Stimulated activated CD4-positive, alpha-beta T cell treated with anti-CD3 and anti-CD28 coated beads, Interleukin-1b, Interleukin-23, amount 100 ng/mL, for 4 hours (primary cell): ENCODE results near the gene FBXW12.
"Not testable (repeated sequence)": the region's sequence is repeated elsewhere in the genome, so short reads cannot be mapped to it uniquely, and the experiment has no call there.

ENCODE experiments used
- DNase-seq, 2 donors: peaks; one replicate each; pipeline ENCODE4 v3.0.0-alpha.2; 2020; ENCODE audit warnings: low read depth in 2 of 2

FBXW12 gene

DNA sequence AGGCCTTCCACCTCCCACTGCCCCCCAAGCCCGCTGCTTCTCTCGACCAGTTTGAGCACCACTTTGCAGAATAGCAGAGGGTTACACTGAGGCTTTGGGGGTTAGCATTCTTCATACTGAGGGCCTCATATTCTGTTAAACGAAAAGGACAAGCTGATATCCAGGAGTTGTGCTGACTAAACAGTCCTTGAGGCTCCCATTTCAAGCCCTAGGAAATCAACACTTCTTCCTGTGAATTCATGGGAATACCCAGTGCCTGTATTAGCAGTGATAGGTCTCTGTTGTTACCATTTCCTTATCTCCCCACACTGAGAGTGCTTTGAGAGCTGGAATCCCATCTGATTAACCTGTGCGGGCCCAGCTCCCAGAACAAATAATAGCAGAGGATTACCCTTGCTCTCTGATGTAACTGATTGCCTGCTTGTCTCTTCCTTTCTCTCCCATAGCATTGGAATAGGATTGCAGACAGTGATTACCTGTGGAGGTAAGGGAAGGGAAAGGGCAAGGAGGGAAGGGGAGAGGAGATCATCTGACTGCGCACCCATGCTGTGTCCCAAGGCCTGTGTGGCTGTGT lies 930 bp downstream of the FBXW12 start:
- DNase-seq = no peak

DNA sequence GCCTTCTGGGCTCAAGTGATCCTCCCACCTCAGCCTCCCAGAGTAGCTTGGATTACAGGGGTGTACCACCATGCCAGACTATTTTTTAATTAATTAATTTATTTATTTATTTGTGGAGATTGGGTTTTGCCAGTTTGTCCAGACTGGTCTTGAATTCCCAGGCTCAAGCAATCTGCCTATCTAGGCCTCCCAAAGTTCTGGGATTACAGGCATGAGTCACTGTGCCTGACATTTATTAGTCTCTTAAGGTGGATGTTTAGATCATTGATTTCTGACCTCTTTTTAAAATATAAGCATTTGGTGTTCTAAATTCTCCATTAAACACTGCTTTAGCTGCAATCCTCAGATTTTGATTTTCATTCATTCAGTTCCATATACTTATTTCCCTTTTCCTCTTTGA lies 15.6 kb downstream of the FBXW12 start:
- DNase-seq = no peak

GRCh38 chr3:48388966-48389365 lies 16.9 kb downstream of the FBXW12 start:
- DNase-seq = no peak

- DNase-seq = no peak
Measured at GRCh38 chr3:48394391-48394790, 22.4 kb downstream of the FBXW12 start.

DNA sequence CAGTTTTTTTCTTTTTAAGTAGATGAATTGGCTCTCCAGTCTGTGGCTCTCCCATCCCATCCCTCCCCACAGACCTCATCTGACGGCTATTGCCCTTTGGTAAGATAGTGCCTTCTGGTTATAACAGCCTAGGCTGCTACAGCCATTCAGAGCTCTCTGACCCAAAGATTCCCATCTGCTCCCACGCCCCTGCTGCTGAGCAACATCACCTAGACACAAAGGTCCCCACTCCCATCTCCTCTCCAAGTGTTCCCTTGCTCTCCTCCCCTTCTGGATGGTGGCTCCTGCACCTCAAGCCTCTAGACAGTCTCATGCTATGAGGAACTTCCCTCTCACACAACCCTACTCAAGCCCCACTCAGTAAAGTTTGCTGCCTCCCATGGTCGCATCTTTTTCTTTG lies 23.7 kb downstream of the FBXW12 start:
- no peak for DNase-seq

GRCh38 chr3:48397767-48398681 lies 26.0 kb downstream of the FBXW12 start:
- DNase-seq = no peak

DNA sequence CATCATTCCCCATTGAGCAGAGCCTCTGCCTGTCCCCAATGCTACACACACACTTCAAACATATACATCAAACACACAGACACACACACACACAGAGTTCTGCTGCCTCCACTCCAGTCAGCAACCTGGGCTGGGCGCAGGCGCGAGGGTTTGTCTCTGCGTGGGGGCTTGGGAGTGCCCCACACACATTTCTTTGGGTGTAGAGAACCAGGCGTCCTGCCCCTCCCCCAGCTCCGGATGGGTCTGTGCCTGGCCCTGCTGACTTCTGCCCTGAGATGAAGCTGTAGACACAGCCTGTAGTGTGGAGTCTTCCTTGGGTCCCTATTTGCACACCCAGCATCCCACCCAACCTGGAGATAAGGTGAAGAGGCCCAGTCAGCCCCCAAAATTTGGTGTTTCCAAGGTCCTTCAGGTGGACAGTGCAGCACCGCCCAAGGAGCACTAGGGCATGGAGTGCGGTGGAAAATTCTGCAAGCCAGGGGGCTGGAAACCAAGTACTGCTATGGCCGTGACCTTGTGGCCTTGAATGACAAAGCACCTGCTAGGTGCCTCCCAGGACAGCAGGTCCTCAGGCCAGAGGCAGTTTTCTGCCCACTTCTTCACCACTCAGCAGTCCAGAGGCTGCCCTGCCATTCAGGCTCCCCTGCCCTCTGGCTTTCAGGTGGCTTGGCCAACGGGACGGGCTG lies 26.8 kb downstream of the FBXW12 start:
- no peak for DNase-seq

DNA sequence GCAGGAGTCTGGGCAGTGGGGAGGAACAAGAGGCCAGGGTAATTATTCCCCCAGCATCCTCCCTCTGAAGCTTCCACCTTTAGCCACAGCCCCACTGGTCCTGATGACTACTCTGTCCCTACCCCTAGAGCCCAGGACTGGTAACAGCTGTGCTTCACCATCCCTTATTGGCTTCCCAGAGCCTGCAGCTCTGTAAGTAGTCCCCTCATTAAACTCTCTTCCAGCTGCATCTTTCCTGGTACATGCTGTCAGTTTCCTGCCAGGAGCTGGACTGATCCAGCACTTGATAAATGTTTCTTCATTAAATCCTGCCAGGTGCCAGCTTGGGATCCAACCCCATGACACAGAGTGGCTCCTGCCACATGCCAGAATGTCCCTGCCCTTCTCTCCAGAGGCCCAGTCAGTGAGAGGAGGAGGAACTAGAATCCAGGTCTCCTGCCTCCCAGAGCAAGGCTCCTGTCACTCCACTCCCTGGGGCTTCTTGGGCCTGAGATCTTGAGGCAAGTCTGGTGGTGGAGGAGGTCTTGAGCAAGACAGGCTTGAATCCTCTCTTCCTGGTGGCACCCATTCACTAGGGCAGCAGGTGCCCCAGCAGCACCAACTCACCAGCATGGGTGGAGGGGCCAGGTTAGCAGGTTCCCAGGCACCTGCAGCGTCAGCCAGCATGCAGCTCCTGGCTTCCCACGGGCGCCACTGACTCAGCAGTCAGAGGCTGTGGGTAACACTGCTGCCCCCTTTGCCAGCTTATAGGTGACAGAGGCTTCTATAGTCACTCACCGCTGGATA lies 27.6 kb downstream of the FBXW12 start:
- no peak for DNase-seq

DNA sequence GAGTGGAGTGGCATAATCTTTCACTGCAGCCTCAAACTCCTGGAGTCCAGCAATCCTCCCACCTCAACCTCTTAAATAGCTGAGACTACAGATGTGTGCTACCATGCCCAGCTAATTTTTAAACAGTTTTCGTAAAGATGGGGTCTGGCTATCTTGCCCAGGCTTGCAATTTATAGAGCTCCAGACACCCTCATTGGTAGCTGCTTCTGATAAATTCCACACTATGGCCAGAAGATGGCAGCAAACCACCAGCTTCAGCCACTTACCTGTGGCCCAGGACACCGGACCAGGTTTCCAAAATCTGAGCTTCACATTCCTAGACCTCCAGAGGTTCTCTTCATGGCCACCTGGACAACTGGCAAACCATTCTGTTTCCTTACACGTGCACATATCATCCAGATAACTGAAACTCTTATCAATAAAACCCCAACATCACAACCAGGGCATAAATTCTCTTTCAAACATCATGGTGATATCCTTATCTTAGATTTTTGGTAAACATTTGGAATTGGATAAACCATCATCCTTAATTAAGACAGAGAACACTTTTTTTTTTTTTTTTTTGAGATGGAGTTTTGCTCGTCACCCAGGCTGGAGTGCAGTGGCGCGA lies 28.9 kb downstream of the FBXW12 start:
- DNase-seq = peak; percentile 29 to 61

DNA sequence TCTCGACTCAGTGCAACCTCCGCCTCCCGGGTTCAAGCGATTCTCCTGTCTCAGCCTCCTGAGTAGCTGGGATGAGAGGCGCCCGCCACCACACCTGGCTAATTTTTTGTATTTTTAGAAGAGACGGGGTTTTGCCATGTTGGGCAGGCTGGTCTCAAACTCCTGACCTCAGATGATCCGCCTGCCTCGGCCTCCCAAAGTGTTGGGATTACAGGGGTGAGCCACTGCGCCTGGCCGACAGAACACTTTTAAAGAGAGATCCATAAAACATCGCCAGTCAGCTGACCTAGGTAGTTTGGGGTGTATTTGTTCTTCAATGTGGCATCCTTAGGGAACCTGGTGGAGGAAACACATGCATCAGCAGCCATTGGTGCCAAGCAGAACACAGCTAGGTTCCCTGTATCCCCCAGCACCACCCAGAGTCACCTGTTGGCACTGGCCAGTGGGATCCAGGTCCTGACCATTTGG lies 29.4 kb downstream of the FBXW12 start:
- DNase-seq = not testable (repeated sequence)

DNA sequence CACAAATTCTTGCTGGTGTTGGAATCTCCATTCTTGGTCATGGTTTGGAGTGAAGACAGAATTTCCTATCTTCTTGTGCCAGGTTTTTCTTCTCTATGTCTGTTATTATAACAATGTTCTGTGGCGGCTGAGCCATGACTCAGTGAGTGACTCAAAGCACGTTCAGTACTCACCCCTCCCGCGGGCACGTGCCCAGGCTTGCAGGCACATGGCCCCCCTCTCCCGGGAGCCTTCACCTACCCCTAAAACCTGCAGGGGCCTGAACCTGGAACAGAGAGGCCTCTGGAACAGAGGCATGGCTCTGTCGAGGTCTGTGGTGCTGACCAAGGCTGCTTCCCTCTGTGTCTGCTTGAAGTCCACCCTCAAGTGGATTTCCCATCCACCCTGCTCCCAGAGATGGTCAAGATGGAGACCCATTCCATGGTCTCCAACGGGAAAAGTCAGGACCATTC lies 30.3 kb downstream of the FBXW12 start:
- DNase-seq = no peak

- no peak for DNase-seq
Measured at GRCh38 chr3:48402907-48403306, 30.9 kb downstream of the FBXW12 start.

DNA sequence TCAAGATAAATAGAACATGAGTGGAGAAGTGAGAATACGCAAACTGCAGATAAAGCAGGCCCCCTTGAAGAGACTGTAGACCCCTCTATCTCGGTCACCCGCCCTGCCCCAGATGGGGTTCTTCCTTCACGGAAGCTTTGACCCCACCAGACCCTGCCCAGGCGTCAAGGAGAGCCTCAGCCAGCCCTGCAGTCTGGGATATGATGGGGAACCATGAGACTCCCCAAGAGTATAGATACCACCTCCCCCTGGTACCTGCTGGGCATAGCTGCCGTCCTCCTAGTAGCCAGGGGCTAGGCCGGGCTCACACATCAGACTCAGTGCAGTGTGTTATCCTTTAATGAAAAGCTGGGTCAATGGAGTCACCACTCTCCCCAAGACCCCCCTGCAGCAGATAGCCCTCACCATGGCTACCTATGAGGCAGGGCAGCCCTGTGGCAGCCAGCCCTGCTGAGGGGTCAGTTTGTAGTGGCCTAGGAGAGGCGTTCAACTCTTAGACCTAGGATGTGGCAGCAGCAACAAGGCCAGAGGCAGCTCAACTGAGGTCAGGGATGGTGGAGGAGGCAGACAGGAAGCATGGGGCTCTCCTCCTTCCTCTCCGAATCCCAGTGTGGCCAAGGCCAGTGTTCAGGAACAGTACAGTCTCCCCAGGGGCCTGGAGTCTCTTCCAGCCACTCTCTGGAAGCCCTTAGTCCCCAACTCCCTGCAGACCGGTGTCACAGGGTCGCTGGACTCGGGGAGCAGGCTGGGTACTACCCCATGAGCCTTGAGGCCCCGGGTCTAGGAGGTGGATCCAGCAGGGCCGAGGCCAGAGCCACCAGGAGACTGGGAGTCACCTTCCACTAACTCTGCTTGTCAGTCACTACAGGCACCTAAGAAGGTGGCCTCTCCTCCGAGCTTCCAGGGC lies 31.8 kb downstream of the FBXW12 start:
- DNase-seq = no peak

- DNase-seq = no peak
Measured at GRCh38 chr3:48404440-48405342, 32.7 kb downstream of the FBXW12 start.

DNA sequence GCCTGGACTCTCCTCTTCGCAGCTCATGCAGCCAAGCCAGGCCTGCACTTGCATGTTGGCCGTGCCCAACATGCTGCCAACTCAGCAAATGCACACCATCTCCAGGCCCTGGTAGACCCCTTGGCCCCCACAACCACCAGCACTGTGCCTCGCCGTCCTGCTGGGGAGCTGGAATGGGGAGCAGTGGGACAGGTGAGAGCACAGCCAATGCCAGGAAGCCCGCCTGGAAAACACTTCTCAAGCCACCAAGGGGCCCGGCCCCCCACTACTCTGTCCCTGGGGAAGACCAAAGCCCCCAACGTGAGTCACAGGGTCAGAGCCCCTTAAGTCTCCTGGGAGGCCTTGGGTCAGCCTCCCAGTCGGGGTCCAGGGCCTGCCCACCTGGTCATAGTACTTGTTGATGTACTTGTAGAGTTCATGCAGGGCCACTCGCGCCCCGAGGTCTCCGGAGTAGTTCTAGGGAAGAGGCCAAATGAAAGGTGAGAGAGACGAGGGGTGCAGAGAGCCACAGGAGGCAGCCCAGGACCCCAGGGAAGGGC lies 33.4 kb downstream of the FBXW12 start:
- DNase-seq = no peak

GRCh38 chr3:48405971-48406370 lies 34.0 kb downstream of the FBXW12 start:
- DNase-seq = no peak

- DNase-seq = no peak
Measured at GRCh38 chr3:48406443-48407431, 34.7 kb downstream of the FBXW12 start.
